GM19397 (cell line): Measurements from ENCODE around the gene QSOX2.
"Not testable (repeated sequence)": the region's sequence is repeated elsewhere in the genome, so short reads cannot be mapped to it uniquely, and the experiment has no call there.

Experiments used
- ATAC-seq: cut with Tn5 transposase; IDR thresholded peaks from one replicate; pipeline ENCODE4 v1.9.1; 2021; ENCODE audit warnings: mild to moderate bottlenecking, moderate library complexity; ENCODE audit not compliant: unreplicated experiment

Gene QSOX2

GRCh38 chr9:136238342-136238732, 7.3 kb downstream of the QSOX2 start:
- no peak for ATAC-seq

GRCh38 chr9:136237486-136238341, 7.9 kb downstream of the QSOX2 start:
- ATAC-seq, result no peak

- not testable (repeated sequence) for ATAC-seq
These were observed 8.9 kb downstream of the QSOX2 start for GRCh38 chr9:136236471-136237410.

GRCh38 chr9:136235709-136236455, 9.7 kb downstream of the QSOX2 start:
- no peak for ATAC-seq

GRCh38 chr9:136235171-136235570, 10.4 kb downstream of the QSOX2 start:
- no peak for ATAC-seq

- no peak for ATAC-seq
These were observed 11.0 kb downstream of the QSOX2 start for GRCh38 chr9:136234597-136234996.

- no peak for ATAC-seq
These were observed 11.7 kb downstream of the QSOX2 start for GRCh38 chr9:136233868-136234267.

- ATAC-seq, result no peak
These were observed 12.2 kb downstream of the QSOX2 start for GRCh38 chr9:136233411-136233810.

GRCh38 chr9:136232969-136233368, 12.6 kb downstream of the QSOX2 start:
- ATAC-seq, result no peak

- no peak for ATAC-seq
These were observed 13.9 kb downstream of the QSOX2 start for GRCh38 chr9:136231478-136232297.

- no peak for ATAC-seq
These were observed 14.8 kb downstream of the QSOX2 start for GRCh38 chr9:136230773-136231172.

- ATAC-seq, result no peak
These were observed 15.2 kb downstream of the QSOX2 start for GRCh38 chr9:136230365-136230764.

GRCh38 chr9:136229096-136230065, 16.2 kb downstream of the QSOX2 start:
- ATAC-seq, result no peak

GRCh38 chr9:136228107-136228875, 17.3 kb downstream of the QSOX2 start:
- ATAC-seq, result no peak

GRCh38 chr9:136226680-136227407, 18.8 kb downstream of the QSOX2 start:
- ATAC-seq, result no peak

GRCh38 chr9:136225748-136226679, 19.6 kb downstream of the QSOX2 start:
- ATAC-seq, result peak; percentile 58

- peak; percentile 66 for ATAC-seq
These were observed 20.3 kb downstream of the QSOX2 start for GRCh38 chr9:136225366-136225747.
